GM21515 (cell line): ENCODE data around the gene TMEM168.
"Not testable (repeated sequence)": the region's sequence is repeated elsewhere in the genome, so short reads cannot be mapped to it uniquely, and the experiment has no call there.

Experiments used
- ATAC-seq: cut with Tn5 transposase; IDR thresholded peaks from one replicate; pipeline ENCODE4 v1.9.1; 2021; ENCODE audit not compliant: unreplicated experiment

TMEM168 gene

DNA sequence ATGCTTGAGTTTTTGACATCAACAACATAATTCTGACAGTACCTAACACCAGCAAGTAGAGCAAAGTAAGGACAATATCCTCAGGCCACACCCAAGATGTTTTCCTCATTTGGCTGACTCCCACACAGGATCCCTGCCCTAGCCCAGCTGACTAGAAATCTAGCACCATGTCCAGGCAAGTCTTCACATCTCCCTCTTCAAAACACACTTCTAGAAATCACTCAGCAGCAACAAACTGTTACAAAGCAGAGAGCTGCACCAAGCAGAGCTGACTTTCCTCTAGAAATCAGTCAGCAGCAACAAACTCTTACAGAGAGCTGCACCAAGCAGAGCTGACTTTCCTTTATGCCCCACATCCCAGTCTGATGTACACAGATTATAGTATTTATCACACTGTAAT, 7.7 kb downstream of the TMEM168 start:
- peak; percentile 86 for ATAC-seq

GRCh38 chr7:112781558-112781957, 8.6 kb downstream of the TMEM168 start:
- ATAC-seq = no peak

- no peak for ATAC-seq
Measured at GRCh38 chr7:112781110-112781509, 9.1 kb downstream of the TMEM168 start.

DNA sequence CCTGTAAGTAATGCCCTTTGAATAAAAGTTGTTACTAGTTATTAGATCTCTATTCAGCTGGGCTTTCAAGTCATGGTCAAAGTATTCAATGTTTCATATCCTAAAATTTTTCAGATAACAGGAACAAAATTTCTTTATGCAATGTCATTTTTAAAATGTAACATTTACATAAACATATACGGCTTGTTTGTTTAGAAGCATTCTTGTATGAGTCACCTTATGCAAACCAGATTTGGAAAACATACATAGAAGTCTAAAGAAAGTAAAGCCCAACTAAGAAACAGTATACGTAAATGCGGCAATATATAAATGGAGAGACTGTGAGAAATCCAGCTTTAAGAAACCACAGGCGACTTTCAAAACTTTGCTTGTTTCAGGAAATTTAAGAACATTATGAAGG, 10.5 kb downstream of the TMEM168 start:
- no peak for ATAC-seq

- no peak for ATAC-seq
Measured at GRCh38 chr7:112777406-112777805, 12.8 kb downstream of the TMEM168 start.

- ATAC-seq = no peak
Measured at GRCh38 chr7:112771166-112771565, 19.0 kb downstream of the TMEM168 start.

GRCh38 chr7:112770051-112770450, 20.1 kb downstream of the TMEM168 start:
- ATAC-seq = no peak

DNA sequence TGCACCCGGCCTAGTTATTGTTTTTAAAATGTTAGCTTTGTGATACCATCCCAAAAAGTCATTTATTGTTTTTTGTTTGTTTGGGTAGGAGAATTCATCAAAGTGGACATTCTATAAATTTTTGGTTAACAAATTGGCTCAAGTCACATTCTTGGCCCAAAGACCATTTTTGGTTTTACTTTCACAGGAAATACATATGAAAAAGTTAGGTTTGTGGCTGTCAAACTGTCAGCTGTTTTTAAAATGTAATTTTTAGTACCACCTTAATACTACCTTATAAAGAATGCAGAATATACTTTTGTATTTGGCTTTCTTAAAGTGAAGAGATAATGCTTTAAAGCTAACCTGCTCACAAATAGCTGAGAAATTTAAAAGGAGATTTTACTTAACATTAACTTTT, 25.1 kb downstream of the TMEM168 start:
- no peak for ATAC-seq

DNA sequence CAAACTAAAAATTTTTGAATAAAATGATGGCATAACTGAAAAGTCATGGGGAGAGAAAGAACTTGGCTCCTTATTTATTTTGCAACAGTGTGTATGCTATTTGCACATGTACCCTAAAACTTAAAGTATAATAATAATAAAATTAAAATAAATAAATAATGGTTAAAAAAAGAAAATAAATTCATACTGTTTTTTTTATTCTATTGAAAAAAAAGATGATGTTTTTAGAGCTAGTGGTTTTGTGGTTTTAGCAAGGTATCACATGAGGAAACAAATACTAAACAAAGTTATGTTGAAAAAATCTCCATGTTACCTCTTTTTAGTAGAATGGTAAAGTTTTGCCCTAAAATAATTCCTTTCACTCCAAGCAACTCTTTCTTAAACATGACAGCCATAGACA, 26.2 kb downstream of the TMEM168 start:
- no peak for ATAC-seq

DNA sequence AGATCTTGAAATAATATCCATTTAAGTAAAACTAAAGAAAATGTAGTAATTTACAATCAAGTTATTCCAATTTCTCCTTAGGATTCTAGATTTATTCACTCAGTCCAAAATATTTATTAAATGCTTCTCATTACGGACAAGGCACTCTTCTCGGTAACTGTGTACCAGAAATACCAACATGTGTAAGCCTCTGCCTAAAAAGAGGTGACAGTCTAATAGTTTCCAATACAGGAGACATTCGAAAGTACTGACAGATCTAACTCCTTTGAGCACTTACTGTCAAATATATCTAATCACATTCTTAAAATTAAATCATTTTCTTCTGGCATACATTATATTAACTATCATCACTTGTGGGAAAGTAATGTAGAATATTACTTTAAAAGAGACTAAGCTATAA, 26.9 kb downstream of the TMEM168 start:
- ATAC-seq = no peak

DNA sequence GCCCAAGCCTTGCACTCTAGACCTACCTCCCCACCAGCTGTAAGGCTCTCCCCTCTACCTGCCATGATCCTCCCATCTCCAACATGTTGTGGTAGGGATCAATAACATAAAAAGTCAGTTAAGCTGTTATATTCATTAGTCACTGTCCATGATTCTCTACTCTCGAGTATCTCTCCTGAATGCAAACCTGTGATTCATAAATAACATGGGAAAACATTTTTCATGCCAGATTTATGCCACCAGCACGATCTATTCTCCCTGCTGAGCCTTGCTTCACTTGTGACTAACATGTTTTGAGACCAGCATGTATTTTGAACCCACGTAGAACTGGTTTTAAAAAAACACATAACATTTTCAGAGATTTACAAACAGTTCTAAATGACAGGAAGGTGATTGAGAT, 30.3 kb downstream of the TMEM168 start:
- ATAC-seq = no peak

DNA sequence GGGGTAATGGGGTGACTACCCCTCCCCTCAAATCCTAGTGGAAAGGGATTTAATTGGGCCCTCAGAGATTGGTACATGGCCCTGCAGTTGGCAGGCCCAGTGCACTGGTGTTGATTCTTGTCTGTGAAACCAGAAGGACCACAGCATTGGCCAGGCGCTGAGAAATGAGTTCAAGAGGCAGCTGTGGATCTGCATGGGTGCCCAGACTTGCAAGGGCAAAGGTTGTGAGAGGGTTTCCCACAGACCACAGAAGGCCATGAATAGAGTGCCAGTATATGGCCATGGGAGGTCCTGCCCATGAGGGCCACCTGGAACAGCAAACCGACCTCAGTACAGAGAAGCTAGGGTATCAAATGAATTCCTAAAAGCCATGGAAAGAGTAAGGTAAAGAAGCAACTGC, 32.9 kb downstream of the TMEM168 start:
- no peak for ATAC-seq

GRCh38 chr7:112753298-112753697, 36.9 kb downstream of the TMEM168 start:
- ATAC-seq = no peak

- no peak for ATAC-seq
Measured at GRCh38 chr7:112752576-112752975, 37.6 kb downstream of the TMEM168 start.

DNA sequence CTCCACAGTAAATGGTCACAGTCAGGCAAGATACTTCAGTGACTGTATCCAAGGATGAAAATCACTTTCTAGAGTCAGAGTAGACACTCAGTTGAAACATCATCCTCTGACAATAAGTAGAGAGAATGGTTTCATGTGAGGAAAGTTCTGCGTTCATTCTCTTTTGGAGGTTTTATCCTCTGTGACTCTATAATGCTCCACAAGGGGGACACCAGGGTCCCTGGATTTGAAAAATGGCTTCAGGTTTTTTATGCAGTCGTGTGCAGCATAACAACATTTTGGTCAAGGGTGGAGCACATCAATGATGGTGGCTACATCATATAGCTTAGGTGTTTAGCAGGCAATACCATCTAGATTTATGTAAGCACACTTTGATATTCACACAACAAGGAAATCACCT, 40.4 kb downstream of the TMEM168 start:
- no peak for ATAC-seq

DNA sequence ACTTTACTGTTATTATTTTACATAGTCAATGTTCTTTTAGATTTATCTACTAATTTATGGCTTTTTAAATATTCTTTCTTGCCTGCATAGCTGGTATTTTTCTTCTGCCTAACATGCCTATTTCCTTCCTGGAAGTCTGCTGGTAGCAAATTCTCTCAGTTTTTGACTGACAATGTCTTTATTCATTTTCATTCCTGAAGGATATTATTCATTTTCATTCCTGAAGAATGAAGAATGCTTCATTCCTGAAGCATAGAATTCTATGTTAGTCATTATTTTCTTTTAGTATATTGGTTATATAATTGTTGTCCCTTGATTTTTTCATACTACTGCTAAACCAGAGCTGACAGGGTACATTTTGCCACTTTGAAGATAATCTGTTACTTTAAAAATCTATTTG, 41.8 kb downstream of the TMEM168 start:
- ATAC-seq = no peak

GRCh38 chr7:112745635-112746034, 44.6 kb downstream of the TMEM168 start:
- ATAC-seq = no peak

DNA sequence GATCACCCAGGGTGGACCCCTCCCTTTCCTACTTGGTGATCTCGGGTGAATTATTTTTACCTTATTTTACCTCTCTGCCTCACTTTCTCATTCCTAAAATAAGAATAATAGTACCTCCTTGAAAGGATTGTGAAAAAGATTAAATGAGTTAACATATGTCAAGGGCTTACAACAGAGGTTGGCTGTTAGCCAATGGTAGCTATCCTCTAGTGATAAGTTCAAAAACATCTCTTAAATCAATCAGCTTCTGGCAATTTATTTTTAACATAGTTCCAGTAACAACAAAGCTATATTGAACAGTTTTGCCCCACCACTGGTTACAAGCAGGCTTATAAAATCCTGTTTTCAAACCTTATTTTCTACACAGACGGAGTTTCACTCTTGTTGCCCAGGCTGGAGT, 45.4 kb downstream of the TMEM168 start:
- ATAC-seq = no peak

DNA sequence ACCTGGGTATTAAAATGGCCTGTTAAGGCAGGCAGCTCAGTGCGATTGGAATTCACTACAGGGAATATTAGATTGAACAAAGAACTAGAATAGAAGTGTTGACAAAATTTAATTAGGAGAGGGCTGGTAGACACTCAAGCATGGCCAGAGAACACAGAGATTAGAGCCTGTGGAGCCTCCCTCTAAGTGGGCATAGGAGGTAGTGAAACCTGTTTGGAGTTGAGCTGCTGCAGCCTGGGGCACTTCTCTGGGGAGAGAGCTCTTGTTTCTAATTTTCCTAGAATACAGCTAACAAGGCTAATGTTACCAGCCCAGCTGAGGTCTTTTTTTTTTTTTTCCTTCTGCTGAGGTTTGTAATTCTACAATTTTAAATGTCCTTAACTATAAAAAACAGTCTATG, 46.4 kb downstream of the TMEM168 start:
- no peak for ATAC-seq

DNA sequence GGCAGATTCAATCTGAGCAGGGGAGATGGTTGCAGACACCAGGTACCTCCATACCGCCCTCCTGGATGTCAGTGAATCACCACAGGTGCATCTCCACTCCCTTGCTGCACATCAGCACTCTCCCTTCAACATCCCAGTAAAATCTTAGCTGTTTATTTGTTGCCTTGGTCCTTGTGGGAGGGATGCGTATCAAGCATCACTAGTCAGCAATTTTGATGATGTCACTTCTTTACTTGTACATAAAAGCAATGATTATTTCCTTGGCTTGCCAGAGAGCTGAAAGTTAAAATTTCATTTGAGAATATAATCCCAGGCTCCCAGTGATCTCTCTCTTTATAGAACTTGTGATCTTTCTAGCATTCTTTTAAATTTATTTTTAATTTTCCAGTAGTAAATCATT, 49.5 kb downstream of the TMEM168 start:
- no peak for ATAC-seq

- no peak for ATAC-seq
Measured at GRCh38 chr7:112739436-112740180, 50.6 kb downstream of the TMEM168 start.

DNA sequence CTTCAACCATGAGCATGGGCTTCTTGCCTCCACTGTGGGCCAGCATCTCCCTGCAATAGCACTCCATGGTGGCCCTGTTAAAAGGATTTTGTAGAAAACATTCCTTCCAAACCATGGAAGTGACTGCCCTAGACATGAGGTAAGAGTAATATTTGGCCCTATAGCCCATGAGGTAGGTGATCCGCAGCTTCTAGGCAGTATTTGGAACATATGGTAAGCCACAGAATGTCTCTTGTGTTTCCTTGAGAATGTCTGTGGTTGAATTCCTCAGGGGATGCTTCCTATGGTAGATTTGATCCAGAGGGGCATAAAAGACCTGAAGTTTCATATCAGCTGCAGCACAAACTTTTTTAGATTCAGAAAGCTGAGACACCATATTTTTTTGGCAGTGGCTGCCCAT, 54.9 kb downstream of the TMEM168 start:
- no peak for ATAC-seq

DNA sequence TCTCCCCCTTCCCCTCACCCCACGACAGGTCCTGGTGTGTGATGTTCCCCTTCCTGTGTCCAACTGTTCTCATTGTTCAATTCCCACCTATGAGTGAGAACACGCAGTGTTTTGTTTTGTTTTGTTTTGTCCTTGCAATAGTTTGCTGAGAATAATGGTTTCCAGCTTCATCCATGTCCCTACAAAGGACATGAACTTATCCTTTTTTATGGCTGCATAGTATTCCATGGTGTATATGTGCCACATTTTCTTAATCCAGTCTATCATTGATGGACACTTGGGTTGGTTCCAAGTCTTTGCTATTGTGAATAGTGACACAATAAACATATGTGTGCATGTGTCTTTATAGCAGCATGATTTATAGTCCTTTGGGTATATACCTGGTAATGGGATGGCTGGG, 58.9 kb downstream of the TMEM168 start:
- not testable (repeated sequence) for ATAC-seq
